Endothelial cell of umbilical vein (primary cell): ENCODE data around the gene DNAH10. TPM values are rescaled to one million over a fixed set of nuclear protein-coding genes. Genes with fewer than 3 reads are reported as not detected.

Source experiments
- BruUV-seq: library from RNA; stranded (reverse); fragments of 400-500 nt; replicated peaks from 2 replicates; lab custom pipeline; 2021; lab: Mats Ljungman, UMichigan
- CTCF ChIA-PET: fragments of 300-600, 350-600 bp; sonication (Branson Sonifier 250); formaldehyde crosslinking; loops from one replicate; lab custom pipeline; 2021; ENCODE audit warnings: antibody characterized with exemption, inconsistent platforms; lab: Charles Lee
- POLR2A ChIA-PET: fragments of 300-600, 350-600 bp; sonication (Branson Sonifier 250); formaldehyde crosslinking; loops from one replicate; lab custom pipeline; 2021; ENCODE audit warnings: antibody characterized with exemption, inconsistent platforms; lab: Charles Lee
- DNase-seq: peaks from one replicate; pipeline ENCODE4 v3.0.0-alpha.2; 2011; ENCODE audit warnings: low read depth, low spot score
- FAIRE-seq: peaks from 2 replicates; lab custom pipeline; 2011; peaks lifted over from hg19 to GRCh38; lab: Jason Lieb, UNC
- H2AFZ ChIP-seq: 2 replicates; pipeline ENCODE4 v1.6.0; 2012; ENCODE audit warnings: low read depth, low read length, control low read depth, inconsistent platforms
- H3K27ac ChIP-seq: 2 replicates; pipeline ENCODE4 v1.5.1; 2011; ENCODE audit warnings: low read depth, mild to moderate bottlenecking, control low read depth, low read length, moderate library complexity; ENCODE audit not compliant: insufficient read depth
- H3K27me3 ChIP-seq, 2 experiments: 2 replicates each; pipeline versions ENCODE4 v1.6.0 to v1.6.1; 2011; ENCODE audit warnings: low read length in 2 of 2, mixed read lengths in 1 of 2; ENCODE audit not compliant: control insufficient read depth in 2 of 2, insufficient read depth in 2 of 2
- H3K36me3 ChIP-seq, 2 experiments: 2 replicates in 1 of 2; 3 replicates in 1 of 2; pipeline ENCODE4 v1.5.1; 2011; ENCODE audit warnings: low read length in 2 of 2, mild to moderate bottlenecking in 1 of 2, moderate library complexity in 1 of 2; ENCODE audit not compliant: control insufficient read depth in 2 of 2, insufficient read depth in 2 of 2; ENCODE audit errors: extremely low read depth in 1 of 2
- H3K4me1 ChIP-seq: 3 replicates; pipeline ENCODE4 v1.5.1; 2011; ENCODE audit warnings: mild to moderate bottlenecking, low read length; ENCODE audit not compliant: control insufficient read depth, insufficient read depth; ENCODE audit errors: extremely low read depth
- H3K4me2 ChIP-seq: 2 replicates; pipeline ENCODE4 v1.6.1; 2011; ENCODE audit warnings: low read length, control low read depth, mixed read lengths; ENCODE audit not compliant: insufficient read depth
- H3K4me3 ChIP-seq, 3 experiments: fragments of 200-600 bp in 1 of 3; sonication (generic), shearing (Covaris generic) in 1 of 3; replicated peaks in 1 of 3; 2 replicates each; pipeline ENCODE4 v1.5.1; 2011 to 2016; ENCODE audit warnings: control low read depth in 3 of 3, low read length in 3 of 3, mild to moderate bottlenecking in 2 of 3, inconsistent platforms in 1 of 3, low read depth in 1 of 3, moderate library complexity in 1 of 3; ENCODE audit not compliant: insufficient read depth in 1 of 3
- H3K79me2 ChIP-seq: 2 replicates; pipeline ENCODE4 v1.6.0; 2012; ENCODE audit warnings: low read length, inconsistent platforms; ENCODE audit not compliant: control insufficient read depth, insufficient read depth
- H3K9ac ChIP-seq: replicated peaks from 2 replicates; pipeline ENCODE3; 2011; ENCODE audit warnings: low read length, control low read depth; ENCODE audit not compliant: insufficient read depth; ENCODE audit errors: extremely low read depth
- H3K9me1 ChIP-seq: replicated peaks from 3 replicates; pipeline ENCODE4 v1.6.0; 2011; ENCODE audit warnings: mild to moderate bottlenecking, low read length; ENCODE audit not compliant: control insufficient read depth, insufficient read depth; ENCODE audit errors: extremely low read depth
- H3K9me3 ChIP-seq: replicated peaks from 2 replicates; pipeline ENCODE4 v1.5.1; 2012; ENCODE audit warnings: low read length, inconsistent platforms; ENCODE audit not compliant: control insufficient read depth, insufficient read depth
- H4K20me1 ChIP-seq: replicated peaks from 2 replicates; pipeline ENCODE3; 2011; ENCODE audit warnings: mild to moderate bottlenecking, low read length; ENCODE audit not compliant: control insufficient read depth, insufficient read depth; ENCODE audit errors: extremely low read depth
- CTCF ChIP-seq, 2 donors: IDR thresholded peaks; 1 replicate in 1 of 2; 2 replicates in 1 of 2; pipeline ENCODE4 v1.5.1; 2011; ENCODE audit warnings: low read length in 2 of 2, mild to moderate bottlenecking in 2 of 2, moderate library complexity in 2 of 2, control low read depth in 1 of 2, inconsistent platforms in 1 of 2, low read depth in 1 of 2; ENCODE audit not compliant: insufficient read depth in 1 of 2; ENCODE audit errors: extremely low read depth in 1 of 2
- EZH2 ChIP-seq: IDR thresholded peaks from 2 replicates; pipeline ENCODE4 v1.6.1; 2012; ENCODE audit warnings: borderline replicate concordance, low read depth, mild to moderate bottlenecking, moderate library complexity, low read length, inconsistent platforms; ENCODE audit not compliant: severe bottlenecking
- FOS ChIP-seq: IDR thresholded peaks from 2 replicates; pipeline ENCODE4 v1.6.1; 2011; ENCODE audit warnings: mild to moderate bottlenecking, low read length, moderate library complexity, borderline replicate concordance; ENCODE audit not compliant: insufficient read depth
- GATA2 ChIP-seq: IDR thresholded peaks from 2 replicates; pipeline ENCODE4 v1.7.0; 2011; ENCODE audit warnings: low read depth, mild to moderate bottlenecking, moderate library complexity, mixed read lengths, low read length; ENCODE audit not compliant: insufficient read length, insufficient read depth
- JUN ChIP-seq: IDR thresholded peaks from 2 replicates; pipeline ENCODE4 v1.6.1; 2011; ENCODE audit warnings: borderline replicate concordance, low read depth; ENCODE audit not compliant: insufficient read length, insufficient read depth
- MAX ChIP-seq: IDR thresholded peaks from 2 replicates; pipeline ENCODE4 v1.6.1; 2011; ENCODE audit not compliant: insufficient read depth, insufficient read length
- MYC ChIP-seq: IDR thresholded peaks from one replicate; pipeline ENCODE4 v1.6.1; 2011; ENCODE audit warnings: mild to moderate bottlenecking, low read depth, low read length
- POLR2A ChIP-seq: IDR thresholded peaks from 2 replicates; pipeline ENCODE4 v1.6.1; 2012; ENCODE audit warnings: low read depth, mild to moderate bottlenecking, control low read depth, low read length
- POLR2AphosphoS5 ChIP-seq: IDR thresholded peaks from 2 replicates; pipeline ENCODE4 v1.6.1; 2012; ENCODE audit warnings: low read depth, mild to moderate bottlenecking, control low read depth, low read length, moderate library complexity; ENCODE audit not compliant: insufficient read depth
- dilution Hi-C: fragments of 300-500 bp; cut with MboI; formaldehyde crosslinking; loops from one replicate; pipeline ENCODE4 v1.15.0; 2019; ENCODE audit warnings: low sequenced_read_pairs; ENCODE audit not compliant: extremely low pct_ligation_motif_present
- intact Hi-C: fragments of 100-400 bp; cut with micrococcal nuclease; formaldehyde crosslinking; loops from one replicate; pipeline ENCODE4 v1.10.0; 2022
- polyA plus RNA-seq, 4 experiments: library from polyadenylated mRNA; depleted of rRNA in 3 of 4; stranded (reverse) in 3 of 4; unstranded in 1 of 4; fragments of >200 nt; gene quantifications; 2 replicates each; pipeline versions ENCODE4 v1.2.1 to v1.2.3, GENCODE V29; 2011 to 2012; ENCODE audit warnings: missing spikeins in 1 of 4
- total RNA-seq: library from RNA; stranded (reverse); gene quantifications from 2 replicates; pipeline ENCODE4 v1.2.3, GENCODE V29; 2021

DNAH10 gene
- total and polyA plus RNA-seq, 2 donors (not counting 3 experiments of a cell fraction or from before 2014, with no cell fraction given): 0.04 to 0.31 TPM

GRCh38 chr12:123828120-123828519, 66.0 kb downstream of the DNAH10 start:
- TF ChIP-seq POLR2AphosphoS5: no peak
- TF ChIP-seq JUN: no peak
- TF ChIP-seq MYC: no peak
- no peak for TF ChIP-seq MAX
- TF ChIP-seq FOS: no peak
- TF ChIP-seq GATA2: no peak
- no peak for TF ChIP-seq EZH2
- TF ChIP-seq POLR2A: no peak
- TF ChIP-seq CTCF (IDR thresholded peaks at IDR 0.05; ENCODE audit: extremely low read depth in 1 of 2, insufficient read depth in 1 of 2, low read depth in 1 of 2, low read length in 2 of 2): no peak
- no peaks in the 10 kb centered on the region for H3K9me3 ChIP-seq
- intact Hi-C loops (no loop called here), dilution Hi-C loops (no loop called here)
- H3K9ac ChIP-seq: no peak overlapping the region
- POLR2A ChIA-PET: no interaction called here
- DNase-seq (no peak), FAIRE-seq (no peak)
- no TSS peak for BruUV-seq
- H3K4me2 ChIP-seq: no peak overlapping the region
- no peak overlapping the region for H2AFZ ChIP-seq
- no peaks in the 10 kb centered on the region for H3K4me1 ChIP-seq
- no peak overlapping the region for H3K27ac ChIP-seq
- H3K79me2 ChIP-seq: no peaks in the 10 kb centered on the region
- H3K4me3 ChIP-seq: no peak overlapping the region
- CTCF ChIA-PET: no interaction called here
- H3K9me1 ChIP-seq: no peaks in the 10 kb centered on the region
- H4K20me1 ChIP-seq: no peaks in the 10 kb centered on the region
- peaks cover 0 to 3% of the 10 kb centered on the region in 2 experiments for H3K27me3 ChIP-seq
- H3K36me3 ChIP-seq: no peaks in the 10 kb centered on the region
